ENCODE measurements around the gene DNM2.

DNA sequence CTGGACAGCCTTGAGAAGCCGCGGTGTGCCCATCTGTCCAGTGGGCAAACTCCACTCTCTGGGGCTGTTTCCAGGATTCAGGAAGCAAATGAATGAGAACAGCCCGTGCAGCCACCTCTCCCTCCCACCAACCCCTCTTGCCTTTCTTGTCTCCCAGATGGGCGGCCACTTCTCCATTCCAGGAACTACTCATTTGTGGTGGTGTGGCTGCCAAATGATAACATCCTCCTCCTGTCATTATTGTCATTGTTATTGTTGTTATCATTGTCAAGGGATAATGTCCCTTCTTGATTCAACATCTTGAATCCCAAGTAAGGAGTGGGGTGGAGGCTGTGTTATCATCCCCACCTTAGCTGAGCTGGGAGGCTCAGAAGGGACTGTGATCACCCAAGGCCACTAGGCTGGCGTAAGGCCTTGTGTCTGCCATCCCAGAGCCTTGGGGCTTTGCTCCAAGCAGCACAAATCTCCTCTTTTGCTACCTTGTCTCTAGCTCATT lies 1.6 kb downstream of the DNM2 start:
- TF ChIP-seq, protein P1, sequence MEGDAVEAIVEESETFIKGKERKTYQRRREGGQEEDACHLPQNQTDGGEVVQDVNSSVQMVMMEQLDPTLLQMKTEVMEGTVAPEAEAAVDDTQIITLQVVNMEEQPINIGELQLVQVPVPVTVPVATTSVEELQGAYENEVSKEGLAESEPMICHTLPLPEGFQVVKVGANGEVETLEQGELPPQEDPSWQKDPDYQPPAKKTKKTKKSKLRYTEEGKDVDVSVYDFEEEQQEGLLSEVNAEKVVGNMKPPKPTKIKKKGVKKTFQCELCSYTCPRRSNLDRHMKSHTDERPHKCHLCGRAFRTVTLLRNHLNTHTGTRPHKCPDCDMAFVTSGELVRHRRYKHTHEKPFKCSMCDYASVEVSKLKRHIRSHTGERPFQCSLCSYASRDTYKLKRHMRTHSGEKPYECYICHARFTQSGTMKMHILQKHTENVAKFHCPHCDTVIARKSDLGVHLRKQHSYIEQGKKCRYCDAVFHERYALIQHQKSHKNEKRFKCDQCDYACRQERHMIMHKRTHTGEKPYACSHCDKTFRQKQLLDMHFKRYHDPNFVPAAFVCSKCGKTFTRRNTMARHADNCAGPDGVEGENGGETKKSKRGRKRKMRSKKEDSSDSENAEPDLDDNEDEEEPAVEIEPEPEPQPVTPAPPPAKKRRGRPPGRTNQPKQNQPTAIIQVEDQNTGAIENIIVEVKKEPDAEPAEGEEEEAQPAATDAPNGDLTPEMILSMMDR (IDR thresholded peaks at IDR 0.05): no peak
- TF ChIP-seq POLR2A (IDR thresholded peaks at IDR 0.05): no peak
- no peak for TF ChIP-seq EP300 (IDR thresholded peaks at IDR 0.05)
- TF ChIP-seq POLR2AphosphoS5 (IDR thresholded peaks at IDR 0.05): no peak
